Measurements from ENCODE around the gene BCL2L15. TPM values are rescaled to one million over a fixed set of nuclear protein-coding genes. Genes with fewer than 3 reads are reported as not detected.

The BCL2L15 gene
- total and polyA plus RNA-seq, 10 of the 15 experiments (the other 5 are each of a cell fraction or from before 2014, with no cell fraction given), result 0.42 to 1.2 (median 0.59) TPM

GRCh38 chr1:113874012-113874879 is 13.1 kb downstream of the BCL2L15 start:
- H3K9me3 ChIP-seq (replicated peaks; ENCODE audit: control insufficient read depth, insufficient read depth, low read length), result no peaks in the 10 kb centered on the region
- ChIA-PET POLR2A (interaction anchor here (0.9 to 10.4 kb wide), 4 partner anchors 12 to 30 kb away, joined by 4 to 111 read pairs (median 5); partner anchors contain the start of gene AP4B1), CTCF (interaction anchor here (0.6 to 3.5 kb wide), 9 partner anchors 10 to 201 kb away, joined by 3 to 38 read pairs (median 5); partner anchors contain the start of genes AP4B1, DCLRE1B and RSBN1), SMC1A (ENCODE audit: uncharacterized antibody, unreplicated experiment) (interaction anchor here (0.6 to 15.2 kb wide), 11 partner anchors 8 to 115 kb away, joined by 3 to 396 read pairs (median 5); partner anchors contain the start of genes AP4B1, DCLRE1B and HIPK1), RAD21 (ENCODE audit: unreplicated experiment) (interaction anchor here (0.9 to 9.7 kb wide), 8 partner anchors 9 to 63 kb away, joined by 3 to 189 read pairs (median 4); partner anchors contain the start of genes AP4B1, DCLRE1B and HIPK1)
- peak; percentile 58 for DNase-seq (ENCODE audit: low read depth, low spot score)
- in situ Hi-C loops (cut with MboI) (no loop called here), intact Hi-C loops (cut with micrococcal nuclease; ENCODE audit: unreplicated experiment) (loop anchor here (1.0 kb wide), 1 partner anchor 31 kb away; the partner anchor contains the start of gene DCLRE1B)
- peak; percentile 49 for FAIRE-seq
- H3K9ac ChIP-seq (ENCODE audit: control insufficient read depth, insufficient read depth, low read length), result no peak overlapping the region; the same call in 1 of the 2 replicates
- peaks cover 46% of the 10 kb centered on the region for H3K4me1 ChIP-seq (ENCODE audit: control insufficient read depth, insufficient read depth, low read length)
- H3K79me2 ChIP-seq (ENCODE audit: control insufficient read depth, insufficient read depth, low read length), result peaks cover 23% of the 10 kb centered on the region
- H3K27me3 ChIP-seq (replicated peaks in 1 of 2; ENCODE audit: control insufficient read depth in 2 of 2, insufficient read depth in 2 of 2, low read length in 1 of 2), result no peaks in the 10 kb centered on the region
- H3K4me2 ChIP-seq (ENCODE audit: control insufficient read depth, insufficient read depth), result peak overlapping the region; percentile 51
- 58% methylated on average over 1 of the region's 1 CpG for WGBS (ENCODE audit: insufficient coverage, insufficient replicate concordance, low lambda C conversion rate, missing lambda C conversion rate)
- ATAC-seq, result peak; percentile 57
- H4K20me1 ChIP-seq (ENCODE audit: control insufficient read depth, insufficient read depth), result no peaks in the 10 kb centered on the region
- no TSS peak for BruUV-seq (replicated peaks)
- H3K36me3 ChIP-seq (ENCODE audit: control insufficient read depth in 2 of 2, insufficient read depth in 2 of 2, low read length in 1 of 2), result no peaks in the 10 kb centered on the region
- peak overlapping the region; percentile 79 for H3K27ac ChIP-seq (ENCODE audit: control insufficient read depth, insufficient read depth)
- H3K4me3 ChIP-seq, result no peak overlapping the region
- H2AFZ ChIP-seq (ENCODE audit: control insufficient read depth, low read depth, low read length), result peak overlapping the region; percentile 90
- TF ChIP-seq ZNF687 (IDR thresholded peaks at IDR 0.05) (0 out of 2 replicates have a peak, but pooled peaks have one; percentile 11), ELK1 (IDR thresholded peaks at IDR 0.05; ENCODE audit: low read depth, low read length) (no peak), GATAD2B (conservative IDR thresholded peaks at IDR 0.05; ENCODE audit: low read depth) (no peak), SREBF1 (IDR thresholded peaks at IDR 0.05; ENCODE audit: low read length) (no peak), SIN3A (IDR thresholded peaks at IDR 0.05; ENCODE audit: low read depth, low read length) (no peak), PRDM15 (CRISPR knock-in tag; IDR thresholded peaks at IDR 0.05) (no peak), NR2C1 (IDR thresholded peaks at IDR 0.05) (no peak), CHD1 (IDR thresholded peaks at IDR 0.05; ENCODE audit: low read depth, low read length) (no peak), CTCF (IDR thresholded peaks at IDR 0.05 in 2 of 3, conservative IDR thresholded peaks at IDR 0.05 in 1 of 3; ENCODE audit: control insufficient read depth in 2 of 3, extremely low read depth in 1 of 3, insufficient read depth in 1 of 3, low read depth in 3 of 3, low read length in 3 of 3) (peak; percentile 34 to 74 (median 57)), MEF2A (IDR thresholded peaks at IDR 0.05; ENCODE audit: insufficient read depth, low read depth, low read length) (0 out of 2 replicates have a peak, but pooled peaks have one; percentile 17)

All from GM12878 (cell line).